ENCODE measurements around the gene OR11G2. TPM values are rescaled to one million over a fixed set of nuclear protein-coding genes. Genes with fewer than 3 reads are reported as not detected.

Gene OR11G2
- not detected in 5 replicates for total RNA-seq (2022; extraction: Qiagen RNA extraction; ENCODE audit: low read depth)

GRCh38 chr14:20190596-20190995, at the start of gene OR11G2:
Gene OR11G2, plus strand, starts transcription at chr14:20190896. Its CDS starts 6,542 bp downstream, at chr14:20197438.

GRCh38 chr14:20223410-20223809, 32.7 kb downstream of the OR11G2 start, which contains the start of gene OR11H6:
Gene OR11H6, plus strand, starts transcription at chr14:20223710. Its CDS starts 0 bp downstream, at chr14:20223710.

GRCh38 chr14:20228681-20229080, 38.0 kb downstream of the OR11G2 start, which contains the start of gene OR11H7:
Gene OR11H7, plus strand, starts transcription at chr14:20228981.

Other genes starting within 250 kb of the OR11G2 start
- not detected in 5 replicates for gene OR4K15, start 215.3 kb upstream of the OR11G2 start, total RNA-seq (2022; extraction: Qiagen RNA extraction; ENCODE audit: low read depth)
- not detected in 5 replicates for gene OR4Q2, start 188.7 kb upstream of the OR11G2 start, total RNA-seq (2022; extraction: Qiagen RNA extraction; ENCODE audit: low read depth)
- gene OR4K14, start 171.6 kb upstream of the OR11G2 start, total RNA-seq (2022; extraction: Qiagen RNA extraction; ENCODE audit: low read depth): not detected in 5 replicates
- gene OR4K13, start 154.9 kb upstream of the OR11G2 start, total RNA-seq (2022; extraction: Qiagen RNA extraction; ENCODE audit: low read depth): not detected in 5 replicates
- not detected in 5 replicates for gene OR4L1, start 130.9 kb upstream of the OR11G2 start, total RNA-seq (2022; extraction: Qiagen RNA extraction; ENCODE audit: low read depth)
- not detected in 5 replicates for gene OR4K17, start 80.2 kb upstream of the OR11G2 start, total RNA-seq (2022; extraction: Qiagen RNA extraction; ENCODE audit: low read depth)
- gene OR4N5, start 52.1 kb upstream of the OR11G2 start, total RNA-seq (2022; extraction: Qiagen RNA extraction; ENCODE audit: low read depth): not detected in 5 replicates
- gene OR11H6, start 32.8 kb downstream of the OR11G2 start, total RNA-seq (2022; extraction: Qiagen RNA extraction; ENCODE audit: low read depth): not detected in 5 replicates
- not detected in 5 replicates for gene OR11H7, start 38.1 kb downstream of the OR11G2 start, total RNA-seq (2022; extraction: Qiagen RNA extraction; ENCODE audit: low read depth)
- not detected in 5 replicates for gene OR11H4, start 48.4 kb downstream of the OR11G2 start, total RNA-seq (2022; extraction: Qiagen RNA extraction; ENCODE audit: low read depth)
- gene TTC5, start 115.1 kb downstream of the OR11G2 start, total RNA-seq (2022; extraction: Qiagen RNA extraction; ENCODE audit: low read depth): 15.0 to 26.9 TPM (median 20.1 TPM) in 5 replicates
- 37.5 to 48.0 TPM (median 40.6 TPM) in 5 replicates for gene CCNB1IP1, start 142.4 kb downstream of the OR11G2 start, total RNA-seq (2022; extraction: Qiagen RNA extraction; ENCODE audit: low read depth)
- gene PARP2, start 152.7 kb downstream of the OR11G2 start, total RNA-seq (2022; extraction: Qiagen RNA extraction; ENCODE audit: low read depth): 17.2 to 23.2 TPM (median 19.6 TPM) in 5 replicates
- 8.3 to 10.6 TPM (median 9.2 TPM) in 5 replicates for gene TEP1, start 222.6 kb downstream of the OR11G2 start, total RNA-seq (2022; extraction: Qiagen RNA extraction; ENCODE audit: low read depth)
- not detected in 5 replicates for gene KLHL33, start 245.3 kb downstream of the OR11G2 start, total RNA-seq (2022; extraction: Qiagen RNA extraction; ENCODE audit: low read depth)

All from A549 treated with GW870086 at 1 μM for 4 hours (cell line).